ENCODE results near the gene COL4A6.
A peak's percentile ranks its signal among the peaks of the same experiment; 100 is the strongest.

COL4A6 gene

GRCh38 chrX:108224727-108225621, 213.2 kb downstream of the COL4A6 start:
- no peak overlapping the region for H3K4me3 ChIP-seq (ENCODE audit: low read depth, low read length)

DNA sequence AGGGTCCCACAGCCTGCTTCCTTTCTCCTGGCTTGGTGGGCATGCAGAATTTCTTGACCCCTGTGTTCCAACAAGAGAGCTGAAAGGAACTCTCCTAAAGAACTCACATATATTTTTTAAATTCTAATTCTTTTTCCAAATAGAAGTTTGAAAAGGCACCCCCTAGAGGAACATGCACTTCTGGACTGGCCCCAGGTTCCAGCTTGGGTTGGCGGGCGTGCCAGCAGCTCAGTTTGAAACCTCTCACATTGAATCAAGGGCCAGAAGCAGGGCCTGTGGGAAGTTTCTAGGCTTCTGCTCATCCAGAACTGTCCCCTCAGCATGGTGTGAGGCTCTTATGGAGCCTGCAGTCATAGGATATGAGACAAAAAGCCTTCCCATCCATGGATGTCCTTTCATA, 214.0 kb downstream of the COL4A6 start:
- Histone ChIP-seq H3K4me1 (no peaks in the 10 kb centered on the region), H3K9me3 (no peaks in the 10 kb centered on the region), H3K4me3 (ENCODE audit: low read depth, low read length) (no peak overlapping the region), H3K27me3 (no peaks in the 10 kb centered on the region), H3K36me3 (no peaks in the 10 kb centered on the region)
- no peak for TF ChIP-seq CTCF (IDR thresholded peaks at IDR 0.05; ENCODE audit: low read depth, low read length)
- DNase-seq = no peak

More at GRCh38 chrX:108224727-108225621, 213.2 kb downstream of the COL4A6 start:
- H3K36me3 ChIP-seq = no peaks in the 10 kb centered on the region
- no peaks in the 10 kb centered on the region for H3K27me3 ChIP-seq
- peak; percentile 61 for TF ChIP-seq CTCF (IDR thresholded peaks at IDR 0.05; ENCODE audit: low read depth, low read length)
- no peak for DNase-seq
- no peaks in the 10 kb centered on the region for H3K4me1 ChIP-seq
- H3K9me3 ChIP-seq = no peaks in the 10 kb centered on the region

- Histone ChIP-seq H3K9me3 (no peaks in the 10 kb centered on the region), H3K27me3 (no peaks in the 10 kb centered on the region), H3K4me1 (no peaks in the 10 kb centered on the region), H3K4me3 (ENCODE audit: low read depth, low read length) (no peak overlapping the region), H3K36me3 (no peaks in the 10 kb centered on the region)
- TF ChIP-seq CTCF (IDR thresholded peaks at IDR 0.05; ENCODE audit: low read depth, low read length) = no peak
- no peak for DNase-seq
Measured at GRCh38 chrX:108223585-108223984, 214.6 kb downstream of the COL4A6 start.

- Histone ChIP-seq H3K4me3 (ENCODE audit: low read depth, low read length) (no peak overlapping the region), H3K27me3 (no peaks in the 10 kb centered on the region), H3K4me1 (no peaks in the 10 kb centered on the region), H3K9me3 (no peaks in the 10 kb centered on the region), H3K36me3 (no peaks in the 10 kb centered on the region)
- TF ChIP-seq CTCF (IDR thresholded peaks at IDR 0.05; ENCODE audit: low read depth, low read length) = no peak
- no peak for DNase-seq
Measured at GRCh38 chrX:108221301-108221864, 216.8 kb downstream of the COL4A6 start.

GRCh38 chrX:108219949-108220601, 218.1 kb downstream of the COL4A6 start:
- no peak for DNase-seq
- Histone ChIP-seq H3K27me3 (no peaks in the 10 kb centered on the region), H3K36me3 (no peaks in the 10 kb centered on the region), H3K4me3 (ENCODE audit: low read depth, low read length) (no peak overlapping the region), H3K4me1 (no peaks in the 10 kb centered on the region), H3K9me3 (no peaks in the 10 kb centered on the region)
- TF ChIP-seq CTCF (IDR thresholded peaks at IDR 0.05; ENCODE audit: low read depth, low read length) = no peak

Data from BE2C (cell line).